Inflammatory macrophage (primary cell): ENCODE data around the gene TPR.

ENCODE experiments used
- DNase-seq, 2 donors: peaks; one replicate each; pipeline ENCODE4 v3.0.0-alpha.2; 2020 to 2022

The TPR gene

GRCh38 chr1:186326009-186326408 is 49.0 kb downstream of the TPR start:
- no peak for DNase-seq

- DNase-seq = no peak
Measured at GRCh38 chr1:186325239-186325638, 49.8 kb downstream of the TPR start.

GRCh38 chr1:186323865-186324264 is 51.2 kb downstream of the TPR start:
- DNase-seq = no peak

- no peak for DNase-seq
Measured at GRCh38 chr1:186315570-186315969, 59.5 kb downstream of the TPR start.

GRCh38 chr1:186311375-186312051 is 63.5 kb downstream of the TPR start:
- no peak for DNase-seq

GRCh38 chr1:186310307-186310706 is 64.7 kb downstream of the TPR start:
- DNase-seq = no peak

- no peak for DNase-seq
Measured at GRCh38 chr1:186308264-186309060, 66.6 kb downstream of the TPR start.

- DNase-seq = no peak
Measured at GRCh38 chr1:186307445-186307844, 67.6 kb downstream of the TPR start.

GRCh38 chr1:186306533-186306932 is 68.5 kb downstream of the TPR start:
- DNase-seq = no peak

GRCh38 chr1:186304982-186305949 is 69.8 kb downstream of the TPR start:
- peak; percentile 13 to 33 for DNase-seq

GRCh38 chr1:186303911-186304310 is 71.1 kb downstream of the TPR start:
- DNase-seq = no peak

GRCh38 chr1:186302381-186302920 is 72.6 kb downstream of the TPR start:
- no peak for DNase-seq

- no peak for DNase-seq
Measured at GRCh38 chr1:186301448-186301847, 73.6 kb downstream of the TPR start.

GRCh38 chr1:186300056-186300455 is 75.0 kb downstream of the TPR start:
- DNase-seq = no peak

GRCh38 chr1:186299570-186299969 is 75.5 kb downstream of the TPR start:
- no peak for DNase-seq

GRCh38 chr1:186298851-186299250 is 76.2 kb downstream of the TPR start:
- DNase-seq = no peak

- DNase-seq = no peak
Measured at GRCh38 chr1:186297439-186298045, 77.5 kb downstream of the TPR start.

- DNase-seq = no peak
Measured at GRCh38 chr1:186295980-186296379, 79.1 kb downstream of the TPR start, which contains the start of gene PRG4. Gene PRG4, plus strand, starts transcription at chr1:186296279.

GRCh38 chr1:186292875-186293274 is 82.2 kb downstream of the TPR start:
- no peak for DNase-seq

- DNase-seq = no peak
Measured at GRCh38 chr1:186291271-186291670, 83.8 kb downstream of the TPR start.

GRCh38 chr1:186289943-186290545 is 85.0 kb downstream of the TPR start:
- no peak for DNase-seq
